HepG2 (cell line): Measurements from ENCODE around the gene DYNC2H1. TPM values are rescaled to one million over a fixed set of nuclear protein-coding genes. Genes with fewer than 3 reads are reported as not detected.

Experiments
- THRA ChIP-seq: sonication (generic); formaldehyde crosslinking; IDR thresholded peaks from 2 replicates; pipeline ENCODE4 v1.4.0; 2020; ENCODE audit warnings: missing genetic modification reagents, borderline replicate concordance
- ZNF407 ChIP-seq: sonication (generic); formaldehyde crosslinking; IDR thresholded peaks from one replicate; pipeline ENCODE4 v1.5.1; 2020; ENCODE audit warnings: mild to moderate bottlenecking, missing genetic modification reagents; ENCODE audit errors: not compliant biosample characterization
- polyA plus RNA-seq, 8 experiments: library from polyadenylated mRNA; depleted of rRNA in 3 of 8; stranded (reverse) in 7 of 8; unstranded in 1 of 8; fragments of >200 nt; fragmentation: Illumina TruSeq in 4 of 8; extraction: Trizol in 4 of 8; gene quantifications; 2 replicates each; pipeline versions ENCODE4 v1.2.1 to v1.2.3, GENCODE V29; 2011 to 2016; ENCODE audit warnings: low read depth in 4 of 8, missing spikeins in 1 of 8, mixed read lengths in 1 of 8; ENCODE audit not compliant: insufficient read depth in 1 of 8
- total RNA-seq, 5 experiments: library from RNA; depleted of rRNA; stranded (reverse); fragments of >200 nt; fragmentation: Illumina TruSeq; extraction: Trizol; gene quantifications; 2 replicates each; pipeline ENCODE4 v1.2.3, GENCODE V29; 2016; ENCODE audit warnings: low read depth in 1 of 5

Gene DYNC2H1
- total and polyA plus RNA-seq, 2 of the 13 experiments (the other 11 are each of a cell fraction or from before 2014, with no cell fraction given) = 0.49 to 0.66 TPM

GRCh38 chr11:103091801-103092524, 17.3 kb upstream of the DYNC2H1 start, which contains the start of gene DCUN1D5 (continued):
- TF ChIP-seq ZNF407 (CRISPR knock-in tag) = no peak
- TF ChIP-seq THRA (CRISPR knock-in tag) = peak; percentile 59
